Psoas muscle (tissue), 8 donors: Measurements from ENCODE around the gene SEMA3B. TPM values are rescaled to one million over a fixed set of nuclear protein-coding genes. Genes with fewer than 3 reads are reported as not detected.

Source experiments
- ATAC-seq, 4 donors: fragments of 200-7000 bp; cut with Tn5 transposase; one replicate each; pipeline ENCODE4 v1.9.1; 2020; ENCODE audit warnings: moderate library complexity in 3 of 4, mild to moderate bottlenecking in 2 of 4
- DNase-seq, 2 donors: peaks; one replicate each; pipeline ENCODE4 v3.0.0-alpha.2; 2020
- H3K27ac ChIP-seq: fragments of 200-600 bp; one replicate; pipeline ENCODE4 v1.8.0; 2022
- H3K27me3 ChIP-seq, 3 donors: fragments of 200-600 bp in 1 of 3; one replicate each; pipeline versions ENCODE4 v1.6.1 to v1.8.0; 2013 to 2022; ENCODE audit warnings: low read length in 2 of 3, mild to moderate bottlenecking in 2 of 3, moderate library complexity in 1 of 3; ENCODE audit not compliant: insufficient read depth in 3 of 3
- H3K36me3 ChIP-seq, 2 donors: fragments of 200-600 bp in 1 of 2; one replicate each; pipeline versions ENCODE4 v1.6.1 to v1.8.0; 2013 to 2022; ENCODE audit warnings: low read depth in 1 of 2, mild to moderate bottlenecking in 1 of 2, moderate library complexity in 1 of 2; ENCODE audit not compliant: insufficient read depth in 1 of 2
- H3K4me1 ChIP-seq: fragments of 200-600 bp; one replicate; pipeline ENCODE4 v1.8.0; 2022
- H3K4me3 ChIP-seq: fragments of 200-600 bp; one replicate; pipeline ENCODE4 v1.8.0; 2022; ENCODE audit warnings: mild to moderate bottlenecking
- H3K9me3 ChIP-seq: fragments of 200-600 bp; one replicate; pipeline ENCODE4 v1.8.0; 2022
- WGBS, 3 donors: extraction: QIAGEN DNeasy Blood & Tissue Kit; methylation state at CpG; one replicate each; pipeline versions ENCODE4 v1.1.6 to v1.1.7; 2013; 5-methylcytosine and 5-hydroxymethylcytosine counted together
- intact Hi-C, 2 donors: fragments of 100-400 bp; cut with DNase I; formaldehyde crosslinking; loops; one replicate each; pipeline versions ENCODE4 v1.11.0 to v1.14.2; 2022
- polyA plus RNA-seq, 3 donors: library from polyadenylated mRNA; stranded (reverse); fragments of 200-250 nt; gene quantifications; one replicate each; pipeline ENCODE4 v1.2.3, GENCODE V29; 2013
- total RNA-seq, 4 donors: library from RNA; stranded (reverse); fragmentation: NEBNext Ultra II Directional in 2 of 4; extraction: Animal tissue kit (Norgen Biotek cat#: 25700) in 2 of 4; gene quantifications; one replicate each; pipeline versions ENCODE4 v1.2.1 to v1.2.4, GENCODE V29; 2021 to 2023
- TF ChIP-seq, protein P1 (sequence below): fragments of 200-600 bp; IDR thresholded peaks from one replicate; pipeline ENCODE4 v1.8.0; 2022; ENCODE audit warnings: antibody characterized with exemption
- donor health status: healthy with polysubstance abuse.
- donor health status: DM: no; HTN: no; CAD: no; lungs with moderate emphysema.
- donor health status: Bipolar disorder and iron deficiency.
- donor health status: healthy.
- donor health status: DM: yes; HTN: yes; CAD: no.
- donor health status: DM: no; HTN: no; CAD: no.
- donor health status: DM: no; HTN: no; CAD: no.
- donor health status: DM: yes; HTN: yes; CAD: no.

Gene SEMA3B
- total and polyA plus RNA-seq, 7 donors, result 2.1 to 6.8 (median 3.4) TPM

- Histone ChIP-seq H3K9me3 (no peaks in the 10 kb centered on the region), H3K27ac (no peak overlapping the region), H3K27me3 (no peaks in the 10 kb centered on the region), H3K36me3 (peaks cover 0 to 42% of the 10 kb centered on the region in 2 donors), H3K4me1 (peaks cover 47% of the 10 kb centered on the region), H3K4me3 (no peak overlapping the region)
- 68 to 77% (median 72%) methylated on average over 8 to 9 of the region's 9 CpGs for WGBS, 3 donors
- intact Hi-C loops, result no loop called here
- ATAC-seq (no peak), DNase-seq (no peak)
- TF ChIP-seq, protein P1, sequence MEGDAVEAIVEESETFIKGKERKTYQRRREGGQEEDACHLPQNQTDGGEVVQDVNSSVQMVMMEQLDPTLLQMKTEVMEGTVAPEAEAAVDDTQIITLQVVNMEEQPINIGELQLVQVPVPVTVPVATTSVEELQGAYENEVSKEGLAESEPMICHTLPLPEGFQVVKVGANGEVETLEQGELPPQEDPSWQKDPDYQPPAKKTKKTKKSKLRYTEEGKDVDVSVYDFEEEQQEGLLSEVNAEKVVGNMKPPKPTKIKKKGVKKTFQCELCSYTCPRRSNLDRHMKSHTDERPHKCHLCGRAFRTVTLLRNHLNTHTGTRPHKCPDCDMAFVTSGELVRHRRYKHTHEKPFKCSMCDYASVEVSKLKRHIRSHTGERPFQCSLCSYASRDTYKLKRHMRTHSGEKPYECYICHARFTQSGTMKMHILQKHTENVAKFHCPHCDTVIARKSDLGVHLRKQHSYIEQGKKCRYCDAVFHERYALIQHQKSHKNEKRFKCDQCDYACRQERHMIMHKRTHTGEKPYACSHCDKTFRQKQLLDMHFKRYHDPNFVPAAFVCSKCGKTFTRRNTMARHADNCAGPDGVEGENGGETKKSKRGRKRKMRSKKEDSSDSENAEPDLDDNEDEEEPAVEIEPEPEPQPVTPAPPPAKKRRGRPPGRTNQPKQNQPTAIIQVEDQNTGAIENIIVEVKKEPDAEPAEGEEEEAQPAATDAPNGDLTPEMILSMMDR, result no peak
Observed at GRCh38 chr3:50316657-50317242, 47.8 kb downstream of the SEMA3B start.

- intact Hi-C loops, result no loop called here
- TF ChIP-seq, protein P1, result no peak
- Histone ChIP-seq H3K36me3 (peaks cover 0 to 42% of the 10 kb centered on the region in 2 donors), H3K9me3 (no peaks in the 10 kb centered on the region), H3K4me3 (no peak overlapping the region), H3K27ac (no peak overlapping the region), H3K4me1 (peaks cover 52% of the 10 kb centered on the region), H3K27me3 (no peaks in the 10 kb centered on the region)
- no peak for ATAC-seq
- 51 to 62% (median 58%) methylated on average over 6 of the region's 6 CpGs for WGBS, 3 donors
- DNase-seq, result no peak
Observed at GRCh38 chr3:50317300-50317699, 48.4 kb downstream of the SEMA3B start.

- Histone ChIP-seq H3K4me1 (peaks cover 55% of the 10 kb centered on the region), H3K36me3 (peaks cover 0 to 42% of the 10 kb centered on the region in 2 donors), H3K4me3 (peak overlapping the region; percentile 90), H3K9me3 (no peaks in the 10 kb centered on the region), H3K27ac (no peak overlapping the region), H3K27me3 (no peaks in the 10 kb centered on the region)
- intact Hi-C loops, result no loop called here
- no peak for ATAC-seq
- TF ChIP-seq, protein P1, result no peak
- DNase-seq, result no peak
- WGBS, 3 donors, result 82 to 84% (median 83%) methylated on average over 11 of the region's 11 CpGs
Observed at GRCh38 chr3:50318163-50318562, 49.2 kb downstream of the SEMA3B start.

DNA sequence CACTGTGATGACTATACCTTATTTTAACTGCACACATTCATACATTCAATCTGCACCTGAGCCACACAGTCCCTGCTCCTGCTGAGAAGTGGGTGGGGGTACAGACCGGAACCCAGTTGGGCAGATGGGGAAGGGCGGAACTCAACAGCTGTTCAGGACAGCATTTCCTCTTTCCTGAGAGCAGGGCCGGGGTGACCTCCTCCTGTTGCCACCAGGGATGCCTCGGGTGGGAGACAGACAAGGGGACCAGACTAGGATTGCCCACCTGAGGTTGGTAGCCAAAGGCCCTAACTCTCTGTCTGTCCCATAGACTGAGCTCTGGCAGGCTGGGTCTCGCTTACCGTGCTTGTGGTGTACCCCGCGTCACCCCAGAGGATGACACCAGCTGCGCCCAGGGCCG, 49.7 kb downstream of the SEMA3B start:
- H3K9me3 ChIP-seq, result no peaks in the 10 kb centered on the region
- ATAC-seq (no peak), DNase-seq (peak in 1 of 2 donors; percentile 15)
- intact Hi-C loops, result no loop called here
- peaks cover 55% of the 10 kb centered on the region for H3K4me1 ChIP-seq
- H3K27ac ChIP-seq, result no peak overlapping the region
- 68 to 74% (median 74%) methylated on average over 10 of the region's 10 CpGs for WGBS, 3 donors
- no peaks in the 10 kb centered on the region for H3K27me3 ChIP-seq
- peaks cover 0 to 42% of the 10 kb centered on the region in 2 donors for H3K36me3 ChIP-seq
- TF ChIP-seq, protein P1, result no peak
- peak overlapping the region; percentile 90 for H3K4me3 ChIP-seq
